GM12878 (cell line): Measurements from ENCODE around the gene RARB. TPM values are rescaled to one million over a fixed set of nuclear protein-coding genes. Genes with fewer than 3 reads are reported as not detected.

ENCODE experiments used
- ATAC-seq: fragments of 200-7000 bp; cut with Tn5 transposase; 3 replicates; pipeline ENCODE4 v1.9.1; 2020; ENCODE audit warnings: mild to moderate bottlenecking, moderate library complexity
- BruUV-seq: library from RNA; stranded (reverse); fragments of 400-500 nt; replicated peaks from 2 replicates; lab custom pipeline; 2021; lab: Mats Ljungman, UMichigan
- CTCF ChIA-PET: fragments of 300-600 bp; sonication (Branson Sonifier 250); formaldehyde crosslinking; extraction: SDS; loops from one replicate; lab custom pipeline; 2021; ENCODE audit warnings: inconsistent platforms; lab: Yijun Ruan, JAX
- POLR2A ChIA-PET: fragments of 350-600 bp; formaldehyde crosslinking; extraction: SDS; loops from one replicate; lab custom pipeline; 2021; ENCODE audit warnings: inconsistent platforms; lab: Charles Lee
- RAD21 ChIA-PET: fragments of 300-600 bp; sonication (Branson Sonifier 250); formaldehyde crosslinking; loops from one replicate; lab custom pipeline; 2023; ENCODE audit warnings: antibody characterized with exemption; ENCODE audit not compliant: unreplicated experiment; lab: Charles Lee
- SMC1A ChIA-PET: fragments of 300-600 bp; sonication (Branson Sonifier 250); formaldehyde crosslinking; loops from one replicate; lab custom pipeline; 2023; ENCODE audit not compliant: unreplicated experiment, uncharacterized antibody; lab: Charles Lee
- DNase-seq: peaks from one replicate; pipeline ENCODE4 v3.0.0-alpha.2; 2011; ENCODE audit warnings: low read depth, low spot score
- FAIRE-seq: peaks from 3 replicates; lab custom pipeline; 2011; peaks lifted over from hg19 to GRCh38; lab: Jason Lieb, UNC
- H2AFZ ChIP-seq: 2 replicates; pipeline ENCODE4 v1.6.0; 2011; ENCODE audit warnings: low read depth, low read length, control low read depth; ENCODE audit not compliant: control insufficient read depth
- H3K27ac ChIP-seq: 2 replicates; pipeline ENCODE4 v1.5.1; 2011; ENCODE audit warnings: control low read depth; ENCODE audit not compliant: control insufficient read depth, insufficient read depth
- H3K27me3 ChIP-seq, 2 experiments: replicated peaks in 1 of 2; 2 replicates each; pipeline versions ENCODE4 v1.6.0 to v1.6.1; 2011; ENCODE audit warnings: low read length in 1 of 2; ENCODE audit not compliant: control insufficient read depth in 2 of 2, insufficient read depth in 2 of 2
- H3K36me3 ChIP-seq, 2 experiments: 2 replicates each; pipeline ENCODE4 v1.5.1; 2011; ENCODE audit warnings: low read length in 1 of 2; ENCODE audit not compliant: control insufficient read depth in 2 of 2, insufficient read depth in 2 of 2
- H3K4me1 ChIP-seq: 2 replicates; pipeline ENCODE4 v1.6.1; 2011; ENCODE audit warnings: mild to moderate bottlenecking, low read length, moderate library complexity, mixed read lengths; ENCODE audit not compliant: control insufficient read depth, insufficient read depth
- H3K4me2 ChIP-seq: 2 replicates; pipeline ENCODE4 v1.6.0; 2011; ENCODE audit warnings: control low read depth; ENCODE audit not compliant: control insufficient read depth, insufficient read depth
- H3K4me3 ChIP-seq: fragments of 200-600 bp; sonication (generic); 2 replicates; pipeline ENCODE4 v1.5.1; 2016
- H3K79me2 ChIP-seq: 2 replicates; pipeline ENCODE4 v1.6.0; 2011; ENCODE audit warnings: low read length; ENCODE audit not compliant: control insufficient read depth, insufficient read depth
- H3K9ac ChIP-seq: 2 replicates; pipeline ENCODE4 v1.8.0; 2011; ENCODE audit warnings: low read length, control low read depth, mixed read lengths; ENCODE audit not compliant: control insufficient read depth, insufficient read depth
- H3K9me3 ChIP-seq: replicated peaks from 3 replicates; pipeline ENCODE4 v1.5.1; 2011; ENCODE audit warnings: mild to moderate bottlenecking, low read length; ENCODE audit not compliant: control insufficient read depth, insufficient read depth
- H4K20me1 ChIP-seq: 2 replicates; pipeline ENCODE4 v1.6.0; 2011; ENCODE audit not compliant: control insufficient read depth, insufficient read depth
- BHLHE40 ChIP-seq, 2 experiments: fragments of 450-650 bp in 1 of 2; IDR thresholded peaks; 2 replicates each; pipeline ENCODE4 v1.6.1; 2011 to 2017; ENCODE audit warnings: low read depth in 2 of 2, borderline replicate concordance in 1 of 2, improper control_type of control experiment in 1 of 2, low read length in 1 of 2, mild to moderate bottlenecking in 1 of 2
- CEBPB ChIP-seq, 2 experiments: fragments of 150-350 bp in 1 of 2; IDR thresholded peaks; 2 replicates each; pipeline ENCODE4 v1.6.1; 2012 to 2014; ENCODE audit warnings: low read depth in 2 of 2, low read length in 2 of 2, borderline replicate concordance in 1 of 2, inconsistent platforms in 1 of 2
- EGR1 ChIP-seq, 2 experiments: IDR thresholded peaks; 1 replicate in 1 of 2; 2 replicates in 1 of 2; pipeline ENCODE4 v1.6.1; 2011 to 2012; ENCODE audit warnings: low read depth in 2 of 2, low read length in 2 of 2, borderline replicate concordance in 1 of 2, mild to moderate bottlenecking in 1 of 2, moderate library complexity in 1 of 2
- ETV6 ChIP-seq, 2 experiments: fragments of 450-650 bp in 1 of 2; IDR thresholded peaks in 1 of 2; conservative IDR thresholded peaks in 1 of 2; 2 replicates each; pipeline ENCODE4 v1.6.1; 2014; ENCODE audit warnings: antibody characterized with exemption in 1 of 2, borderline replicate concordance in 1 of 2, low read depth in 1 of 2, mild to moderate bottlenecking in 1 of 2, moderate library complexity in 1 of 2
- KLF5 ChIP-seq: fragments of 450-650 bp; IDR thresholded peaks from 2 replicates; pipeline ENCODE4 v1.6.1; 2014; ENCODE audit warnings: mild to moderate bottlenecking; ENCODE audit not compliant: partially characterized antibody
- NR2C1 ChIP-seq: fragments of 450-650 bp; IDR thresholded peaks from 2 replicates; pipeline ENCODE4 v1.6.1; 2017; ENCODE audit warnings: antibody characterized with exemption, mild to moderate bottlenecking, moderate library complexity
- PKNOX1 ChIP-seq: fragments of 450-650 bp; IDR thresholded peaks from 2 replicates; pipeline ENCODE4 v1.6.1; 2016; ENCODE audit warnings: mild to moderate bottlenecking
- POU2F2 ChIP-seq: IDR thresholded peaks from 3 replicates; pipeline ENCODE4 v1.6.1; 2011; ENCODE audit warnings: low read depth, mild to moderate bottlenecking, low read length, borderline replicate concordance
- RCOR1 ChIP-seq: conservative IDR thresholded peaks from 2 replicates; pipeline ENCODE4 v1.6.1; 2012; ENCODE audit warnings: low read depth, low read length, improper control_type of control experiment
- SMAD5 ChIP-seq: IDR thresholded peaks from 2 replicates; pipeline ENCODE4 v1.6.1; 2016; ENCODE audit warnings: antibody characterized with exemption, low read depth
- TCF12 ChIP-seq: IDR thresholded peaks from 2 replicates; pipeline ENCODE4 v1.6.1; 2011; ENCODE audit warnings: low read depth, mild to moderate bottlenecking, low read length
- ZBTB4 ChIP-seq: fragments of 450-650 bp; formaldehyde crosslinking; IDR thresholded peaks from 2 replicates; pipeline ENCODE4 v1.4.0; 2022; ENCODE audit warnings: mild to moderate bottlenecking, moderate library complexity
- WGBS: methylation state at CpG from one replicate; pipeline ENCODE4 v1.1.6; 2016; ENCODE audit warnings: low lambda C conversion rate; ENCODE audit not compliant: insufficient replicate concordance, insufficient coverage; ENCODE audit errors: missing lambda C conversion rate; 5-methylcytosine and 5-hydroxymethylcytosine counted together
- in situ Hi-C: fragments of 300-500 bp; cut with MboI; formaldehyde crosslinking; loops from 9 replicates; pipeline ENCODE4 v1.14.3; 2018; ENCODE audit warnings: mixed read lengths
- intact Hi-C: fragments of 100-400 bp; cut with micrococcal nuclease; formaldehyde crosslinking; loops from one replicate; pipeline ENCODE4 v1.14.2; 2022; ENCODE audit not compliant: unreplicated experiment
- polyA plus RNA-seq, 11 experiments: library from polyadenylated mRNA; depleted of rRNA in 4 of 11; unstranded in 6 of 11; stranded (reverse) in 5 of 11; fragments of >200 nt; fragmentation: Nextera tagmentation in 4 of 11; fragmentation: Illumina TruSeq in 1 of 11; extraction: Ambion mirVana in 4 of 11; extraction: Trizol in 1 of 11; gene quantifications; 1 replicate in 1 of 11; 2 replicates in 10 of 11; pipeline versions ENCODE4 v1.2.1 to v1.2.3, GENCODE V29; 2011 to 2016; ENCODE audit warnings: inconsistent platforms in 2 of 11, missing spikeins in 2 of 11, low read depth in 1 of 11
- total RNA-seq, 4 experiments: library from RNA; depleted of rRNA in 3 of 4; stranded (reverse); fragments of >200 nt in 3 of 4; fragmentation: Illumina TruSeq in 1 of 4; extraction: Trizol in 1 of 4; gene quantifications; 2 replicates each; pipeline versions ENCODE4 v1.2.1 to v1.2.3, GENCODE V29; 2013 to 2021
- TF ChIP-seq, protein P1 (sequence below): fragments of 450-650 bp; conservative IDR thresholded peaks from 2 replicates; pipeline ENCODE4 v1.6.1; 2017; ENCODE audit warnings: mild to moderate bottlenecking, moderate library complexity
- TF ChIP-seq, protein P2 (sequence below): fragments of 450-650 bp; IDR thresholded peaks from 2 replicates; pipeline ENCODE4 v1.6.1; 2017; ENCODE audit warnings: mild to moderate bottlenecking

RARB gene
- total and polyA plus RNA-seq, 10 of the 15 experiments (the other 5 are each of a cell fraction or from before 2014, with no cell fraction given) = 0.05 to 0.06 TPM; not detected in 8

DNA sequence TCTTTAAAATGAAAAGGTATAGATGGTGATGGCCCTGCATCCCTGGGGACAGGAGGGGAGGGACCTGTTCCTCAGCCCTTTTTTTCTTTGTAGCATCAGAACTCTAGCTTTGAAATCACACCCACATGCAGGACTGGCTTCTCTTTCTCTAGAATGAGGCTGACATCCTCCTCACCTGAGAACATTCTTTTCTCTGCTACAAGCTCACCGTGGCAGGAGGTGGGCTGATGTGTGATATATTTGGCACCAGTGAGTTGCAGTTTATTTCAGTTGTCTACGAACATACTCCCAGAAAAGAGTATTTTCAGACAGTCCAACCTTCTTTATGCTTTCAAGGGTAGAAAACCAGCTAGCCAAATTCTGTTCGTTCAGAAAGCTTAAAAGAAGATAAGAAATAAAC is 43.6 kb upstream of the RARB start:
- no peak for FAIRE-seq
- ChIA-PET RAD21 (no interaction called here), CTCF (no interaction called here), SMC1A (no interaction called here), POLR2A (no interaction called here)
- in situ Hi-C loops = no loop called here
- H2AFZ ChIP-seq = no peak overlapping the region
- no peaks in the 10 kb centered on the region for H3K4me1 ChIP-seq
- H3K9ac ChIP-seq = no peak overlapping the region
- H3K4me2 ChIP-seq = no peak overlapping the region
- no peak overlapping the region for H3K27ac ChIP-seq
- H4K20me1 ChIP-seq = no peaks in the 10 kb centered on the region
- no peak overlapping the region for H3K4me3 ChIP-seq
- ATAC-seq = no peak
- DNase-seq = no peak
- intact Hi-C loops = no loop called here
- H3K27me3 ChIP-seq = no peaks in the 10 kb centered on the region
- H3K79me2 ChIP-seq = no peaks in the 10 kb centered on the region
- no peaks in the 10 kb centered on the region for H3K36me3 ChIP-seq
- no TSS peak for BruUV-seq
- 0% methylated on average over 3 of the region's 3 CpGs for WGBS
- H3K9me3 ChIP-seq = no peaks in the 10 kb centered on the region
- TF ChIP-seq SMAD5 (no peak), ZBTB4 (CRISPR knock-in tag) (no peak), NR2C1 (no peak), POU2F2 (no peak), ETV6 (conservative IDR thresholded peaks at IDR 0.05 in 1 of 2, IDR thresholded peaks at IDR 0.05 in 1 of 2; ENCODE audit: borderline replicate concordance in 1 of 2, low read depth in 1 of 2) (no peak), TCF12 (no peak), KLF5 (no peak), RCOR1 (no peak), EGR1 (IDR thresholded peaks at IDR 0.05; ENCODE audit: borderline replicate concordance in 1 of 2, low read depth in 2 of 2, low read length in 2 of 2) (no peak), CEBPB (IDR thresholded peaks at IDR 0.05; ENCODE audit: borderline replicate concordance in 1 of 2, low read depth in 2 of 2, low read length in 2 of 2) (no peak), BHLHE40 (IDR thresholded peaks at IDR 0.05; ENCODE audit: borderline replicate concordance in 1 of 2, low read depth in 2 of 2, low read length in 1 of 2) (no peak), PKNOX1 (no peak)
- TF ChIP-seq, protein P1, sequence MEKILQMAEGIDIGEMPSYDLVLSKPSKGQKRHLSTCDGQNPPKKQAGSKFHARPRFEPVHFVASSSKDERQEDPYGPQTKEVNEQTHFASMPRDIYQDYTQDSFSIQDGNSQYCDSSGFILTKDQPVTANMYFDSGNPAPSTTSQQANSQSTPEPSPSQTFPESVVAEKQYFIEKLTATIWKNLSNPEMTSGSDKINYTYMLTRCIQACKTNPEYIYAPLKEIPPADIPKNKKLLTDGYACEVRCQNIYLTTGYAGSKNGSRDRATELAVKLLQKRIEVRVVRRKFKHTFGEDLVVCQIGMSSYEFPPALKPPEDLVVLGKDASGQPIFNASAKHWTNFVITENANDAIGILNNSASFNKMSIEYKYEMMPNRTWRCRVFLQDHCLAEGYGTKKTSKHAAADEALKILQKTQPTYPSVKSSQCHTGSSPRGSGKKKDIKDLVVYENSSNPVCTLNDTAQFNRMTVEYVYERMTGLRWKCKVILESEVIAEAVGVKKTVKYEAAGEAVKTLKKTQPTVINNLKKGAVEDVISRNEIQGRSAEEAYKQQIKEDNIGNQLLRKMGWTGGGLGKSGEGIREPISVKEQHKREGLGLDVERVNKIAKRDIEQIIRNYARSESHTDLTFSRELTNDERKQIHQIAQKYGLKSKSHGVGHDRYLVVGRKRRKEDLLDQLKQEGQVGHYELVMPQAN = no peak
- TF ChIP-seq, protein P2, sequence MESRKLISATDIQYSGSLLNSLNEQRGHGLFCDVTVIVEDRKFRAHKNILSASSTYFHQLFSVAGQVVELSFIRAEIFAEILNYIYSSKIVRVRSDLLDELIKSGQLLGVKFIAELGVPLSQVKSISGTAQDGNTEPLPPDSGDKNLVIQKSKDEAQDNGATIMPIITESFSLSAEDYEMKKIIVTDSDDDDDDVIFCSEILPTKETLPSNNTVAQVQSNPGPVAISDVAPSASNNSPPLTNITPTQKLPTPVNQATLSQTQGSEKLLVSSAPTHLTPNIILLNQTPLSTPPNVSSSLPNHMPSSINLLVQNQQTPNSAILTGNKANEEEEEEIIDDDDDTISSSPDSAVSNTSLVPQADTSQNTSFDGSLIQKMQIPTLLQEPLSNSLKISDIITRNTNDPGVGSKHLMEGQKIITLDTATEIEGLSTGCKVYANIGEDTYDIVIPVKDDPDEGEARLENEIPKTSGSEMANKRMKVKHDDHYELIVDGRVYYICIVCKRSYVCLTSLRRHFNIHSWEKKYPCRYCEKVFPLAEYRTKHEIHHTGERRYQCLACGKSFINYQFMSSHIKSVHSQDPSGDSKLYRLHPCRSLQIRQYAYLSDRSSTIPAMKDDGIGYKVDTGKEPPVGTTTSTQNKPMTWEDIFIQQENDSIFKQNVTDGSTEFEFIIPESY = no peak
